ENCODE results near the gene MYO15A.

The MYO15A gene

DNA sequence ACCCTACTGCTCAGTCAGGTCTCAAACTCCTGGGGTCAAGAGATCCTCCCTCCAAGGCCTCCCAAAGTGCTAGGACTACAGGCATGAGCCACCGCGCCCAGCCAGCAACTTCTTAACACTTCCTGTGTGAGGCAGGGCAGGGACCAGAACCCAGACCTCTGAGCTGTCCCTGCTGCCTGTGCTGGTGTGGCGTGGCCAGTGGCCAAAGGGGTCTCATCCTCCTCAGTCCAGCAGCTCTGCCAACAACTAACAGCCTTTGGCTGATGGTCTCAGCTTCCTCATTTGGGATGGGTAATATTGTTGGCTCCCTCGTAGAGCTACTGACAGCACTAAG is 115.5 kb downstream of the MYO15A start:
- in situ Hi-C loops (cut with HindIII; ENCODE audit: low sequenced_read_pairs), result no loop called here
- TF ChIP-seq, protein P1, sequence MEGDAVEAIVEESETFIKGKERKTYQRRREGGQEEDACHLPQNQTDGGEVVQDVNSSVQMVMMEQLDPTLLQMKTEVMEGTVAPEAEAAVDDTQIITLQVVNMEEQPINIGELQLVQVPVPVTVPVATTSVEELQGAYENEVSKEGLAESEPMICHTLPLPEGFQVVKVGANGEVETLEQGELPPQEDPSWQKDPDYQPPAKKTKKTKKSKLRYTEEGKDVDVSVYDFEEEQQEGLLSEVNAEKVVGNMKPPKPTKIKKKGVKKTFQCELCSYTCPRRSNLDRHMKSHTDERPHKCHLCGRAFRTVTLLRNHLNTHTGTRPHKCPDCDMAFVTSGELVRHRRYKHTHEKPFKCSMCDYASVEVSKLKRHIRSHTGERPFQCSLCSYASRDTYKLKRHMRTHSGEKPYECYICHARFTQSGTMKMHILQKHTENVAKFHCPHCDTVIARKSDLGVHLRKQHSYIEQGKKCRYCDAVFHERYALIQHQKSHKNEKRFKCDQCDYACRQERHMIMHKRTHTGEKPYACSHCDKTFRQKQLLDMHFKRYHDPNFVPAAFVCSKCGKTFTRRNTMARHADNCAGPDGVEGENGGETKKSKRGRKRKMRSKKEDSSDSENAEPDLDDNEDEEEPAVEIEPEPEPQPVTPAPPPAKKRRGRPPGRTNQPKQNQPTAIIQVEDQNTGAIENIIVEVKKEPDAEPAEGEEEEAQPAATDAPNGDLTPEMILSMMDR (IDR thresholded peaks at IDR 0.05; ENCODE audit: low read depth, low read length), result no peak
- DNase-seq (ENCODE audit: low read depth, low spot score), result no peak

GRCh38 chr17:18224387-18225120 is 116.0 kb downstream of the MYO15A start:
- peak overlapping the region; percentile 19 for H3K4me3 ChIP-seq (ENCODE audit: low read depth, low read length)
- TF ChIP-seq, protein P1 (IDR thresholded peaks at IDR 0.05; ENCODE audit: low read depth, low read length), result no peak
- DNase-seq (ENCODE audit: low read depth, low spot score), result peak; percentile 4
- in situ Hi-C loops (cut with HindIII; ENCODE audit: low sequenced_read_pairs), result no loop called here

More for the DNA sequence above, 115.5 kb downstream of the MYO15A start:
- no peak overlapping the region for H3K4me3 ChIP-seq (ENCODE audit: low read depth, low read length)

GRCh38 chr17:18225121-18225641 is 116.6 kb downstream of the MYO15A start, which contains the start of gene LLGL1:
TSS of gene LLGL1 (plus strand) at chr17:18225635. CDS start at chr17:18225683, 48 bp downstream.
- TF ChIP-seq, protein P1 (IDR thresholded peaks at IDR 0.05; ENCODE audit: low read depth, low read length), result no peak
- DNase-seq (ENCODE audit: low read depth, low spot score), result peak; percentile 96
- in situ Hi-C loops (cut with HindIII; ENCODE audit: low sequenced_read_pairs), result no loop called here
- peak within 1 kb of the TSS; percentile 92 for H3K4me3 ChIP-seq (ENCODE audit: low read depth, low read length)

DNA sequence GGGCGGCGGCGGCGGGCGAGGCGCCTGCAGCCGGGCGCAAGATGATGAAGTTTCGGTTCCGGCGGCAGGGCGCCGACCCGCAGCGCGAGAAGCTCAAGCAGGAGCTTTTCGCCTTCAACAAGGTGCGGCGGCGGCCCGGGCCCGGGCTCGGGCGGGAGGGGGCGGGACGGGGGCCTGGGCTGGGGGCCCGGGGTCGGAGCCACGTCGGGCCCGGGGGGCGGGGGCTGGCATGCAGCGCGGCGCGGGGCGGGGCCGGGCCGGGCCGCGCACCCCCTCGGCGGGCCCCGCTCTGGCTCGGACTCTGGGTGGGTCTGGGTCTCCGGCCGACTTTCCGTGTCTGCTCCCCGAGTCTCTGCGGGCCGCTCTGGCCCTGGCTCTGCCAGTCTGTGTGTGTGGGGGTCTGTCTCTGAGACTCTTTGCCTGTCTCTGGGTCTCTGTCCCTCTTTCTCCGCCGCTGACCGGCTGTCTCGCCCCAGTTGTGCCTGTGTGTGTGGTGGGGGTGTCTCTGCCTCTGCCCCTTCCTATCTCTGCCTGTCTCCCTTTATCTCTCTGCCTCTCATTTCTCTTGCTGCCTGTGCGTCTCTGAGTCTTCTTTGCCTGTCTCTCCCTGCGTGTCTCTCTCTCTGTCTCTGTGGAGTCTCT is 117.2 kb downstream of the MYO15A start:
- peak; percentile 7 for DNase-seq (ENCODE audit: low read depth, low spot score)
- TF ChIP-seq, protein P1 (IDR thresholded peaks at IDR 0.05; ENCODE audit: low read depth, low read length), result no peak
- peak overlapping the region; percentile 92 for H3K4me3 ChIP-seq (ENCODE audit: low read depth, low read length)
- in situ Hi-C loops (cut with HindIII; ENCODE audit: low sequenced_read_pairs), result no loop called here

DNA sequence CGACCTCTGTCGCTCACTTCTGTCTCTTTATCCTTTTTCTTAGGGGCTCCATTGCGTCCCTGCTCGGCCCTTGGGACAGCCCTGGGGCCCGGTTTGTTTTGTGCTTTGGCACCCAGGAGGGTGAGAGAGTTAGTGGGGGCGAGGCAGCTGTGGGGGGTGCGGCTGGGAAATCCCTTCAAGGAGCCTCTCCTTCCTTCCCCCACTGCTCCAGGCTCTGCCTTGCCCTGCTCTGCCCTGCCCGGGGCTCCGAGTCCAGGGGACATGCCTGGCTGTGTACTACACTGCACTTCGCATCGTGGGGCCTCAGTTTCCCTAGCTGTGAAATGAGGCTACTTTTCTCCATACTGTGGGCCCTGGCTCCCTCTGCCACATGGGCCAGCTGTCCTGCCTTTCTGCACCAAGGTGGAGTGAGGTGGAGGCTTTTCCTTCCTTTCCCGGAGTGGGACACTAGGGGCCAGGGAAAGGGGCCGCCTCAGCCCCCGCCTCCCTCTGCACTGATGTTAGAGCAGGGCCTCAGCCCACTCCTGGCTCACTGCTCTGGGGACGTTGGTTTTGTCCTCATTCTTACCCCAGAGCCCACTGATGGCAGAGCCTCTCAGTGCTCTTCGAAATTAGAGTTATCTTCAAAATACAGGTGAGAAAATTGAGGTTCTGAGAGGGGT is 117.9 kb downstream of the MYO15A start:
- H3K4me3 ChIP-seq (ENCODE audit: low read depth, low read length), result peak overlapping the region; percentile 92

DNA sequence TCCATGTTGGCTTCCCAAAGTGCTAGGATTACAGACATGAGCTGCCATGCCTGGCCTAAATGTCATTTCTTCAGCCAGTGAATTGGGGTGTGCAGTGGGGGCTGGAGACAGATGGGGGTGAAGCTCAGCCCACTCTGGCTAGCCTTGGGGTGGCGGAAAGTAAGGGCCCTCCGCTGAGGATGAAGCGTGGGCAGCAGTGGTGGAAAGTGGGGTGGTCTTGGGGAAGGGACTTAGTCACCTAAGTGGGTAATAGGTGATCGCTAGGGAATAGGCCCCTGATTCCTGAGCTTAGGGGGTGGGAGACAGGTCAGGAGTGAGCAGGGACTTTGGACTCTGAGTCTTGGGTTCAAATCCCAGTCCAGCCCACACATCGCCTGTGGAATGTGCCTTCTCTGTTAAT is 119.1 kb downstream of the MYO15A start:
- no peak for DNase-seq (ENCODE audit: low read depth, low spot score)
- TF ChIP-seq, protein P1 (IDR thresholded peaks at IDR 0.05; ENCODE audit: low read depth, low read length), result no peak
- in situ Hi-C loops (cut with HindIII; ENCODE audit: low sequenced_read_pairs), result no loop called here

More for the DNA sequence above, 117.9 kb downstream of the MYO15A start:
- TF ChIP-seq, protein P1 (IDR thresholded peaks at IDR 0.05; ENCODE audit: low read depth, low read length), result no peak
- no peak for DNase-seq (ENCODE audit: low read depth, low spot score)
- in situ Hi-C loops (cut with HindIII; ENCODE audit: low sequenced_read_pairs), result no loop called here

More for the DNA sequence above, 119.1 kb downstream of the MYO15A start:
- H3K4me3 ChIP-seq (ENCODE audit: low read depth, low read length), result no peak overlapping the region

All from astrocyte of the spinal cord (primary cell).